AG08395 (cell line): ENCODE measurements around the gene MIOS.
"Not testable (repeated sequence)": the region's sequence is repeated elsewhere in the genome, so short reads cannot be mapped to it uniquely, and the experiment has no call there.

ENCODE experiments used
- DNase-seq: peaks from one replicate; pipeline ENCODE4 v3.0.0; 2012; ENCODE audit warnings: mixed read lengths, low spot score

The MIOS gene

DNA sequence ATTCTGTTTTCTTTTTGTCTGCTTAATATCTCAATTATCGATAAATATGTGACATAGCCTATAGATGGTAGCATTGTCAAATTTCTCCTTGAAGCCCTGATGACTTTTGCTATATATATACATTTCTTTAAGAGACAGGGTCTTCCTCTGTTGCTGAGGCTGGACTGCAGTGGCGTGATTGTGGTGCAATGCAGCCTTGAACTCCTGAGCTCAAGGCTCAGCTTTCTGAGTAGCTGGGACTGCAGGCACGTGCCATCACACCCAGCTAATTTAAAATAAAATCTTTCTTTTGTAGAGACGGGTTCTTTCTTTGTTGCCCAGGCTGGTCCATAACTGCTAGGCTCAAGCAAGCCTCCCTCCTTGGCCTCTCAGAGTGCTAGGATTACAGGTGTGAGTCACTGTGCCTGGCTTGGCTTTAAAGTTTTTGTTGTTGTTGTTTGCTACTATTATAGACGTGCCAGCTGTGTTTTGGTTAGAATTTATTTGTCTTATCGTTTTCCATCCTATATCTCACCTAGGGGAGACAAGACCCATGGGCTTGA is 80.9 kb downstream of the MIOS start:
- no peak for DNase-seq

DNA sequence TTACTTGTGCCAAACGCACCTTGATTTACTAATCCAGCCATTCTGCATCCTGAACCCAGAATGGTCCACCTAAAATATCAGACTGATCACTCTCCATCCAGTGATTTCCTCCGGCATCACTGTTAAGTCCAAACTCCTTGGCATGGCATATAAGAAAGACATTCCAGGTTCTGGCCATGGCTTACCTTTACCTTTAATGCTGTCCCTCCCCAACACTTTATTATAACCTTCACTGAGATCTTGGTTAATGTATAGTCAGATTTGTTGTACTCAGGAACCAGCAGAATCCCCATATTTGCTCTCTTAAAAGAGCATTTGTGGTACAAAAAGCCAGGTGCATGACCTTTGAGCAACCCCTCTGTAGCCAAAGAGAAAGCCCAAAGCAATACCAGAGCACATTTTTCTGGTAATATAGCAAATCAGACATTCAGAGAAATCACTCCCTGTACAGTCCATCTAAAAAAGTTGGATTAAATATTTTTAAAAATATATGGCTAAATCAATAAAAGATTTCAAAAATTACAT is 84.1 kb downstream of the MIOS start:
- DNase-seq = no peak

DNA sequence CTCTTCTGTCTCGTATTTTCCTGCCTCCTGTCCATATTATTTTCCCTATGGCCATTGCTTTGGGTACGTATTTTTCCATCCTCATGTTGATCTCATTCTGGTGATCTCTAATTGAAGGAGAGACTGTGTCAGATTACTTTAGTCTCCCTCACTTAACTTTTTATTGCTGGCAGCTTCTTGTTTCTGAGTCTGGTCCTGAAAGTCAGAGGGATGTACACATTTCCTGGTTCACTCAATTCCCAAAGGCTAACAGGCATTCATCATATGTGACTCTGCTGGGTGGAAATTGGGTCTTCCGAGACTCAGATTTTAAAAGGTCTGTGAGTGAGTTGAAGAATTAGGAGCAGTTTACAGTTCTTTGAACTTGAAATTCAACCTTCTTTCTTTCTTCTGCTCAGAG is 84.8 kb downstream of the MIOS start:
- DNase-seq = no peak

DNA sequence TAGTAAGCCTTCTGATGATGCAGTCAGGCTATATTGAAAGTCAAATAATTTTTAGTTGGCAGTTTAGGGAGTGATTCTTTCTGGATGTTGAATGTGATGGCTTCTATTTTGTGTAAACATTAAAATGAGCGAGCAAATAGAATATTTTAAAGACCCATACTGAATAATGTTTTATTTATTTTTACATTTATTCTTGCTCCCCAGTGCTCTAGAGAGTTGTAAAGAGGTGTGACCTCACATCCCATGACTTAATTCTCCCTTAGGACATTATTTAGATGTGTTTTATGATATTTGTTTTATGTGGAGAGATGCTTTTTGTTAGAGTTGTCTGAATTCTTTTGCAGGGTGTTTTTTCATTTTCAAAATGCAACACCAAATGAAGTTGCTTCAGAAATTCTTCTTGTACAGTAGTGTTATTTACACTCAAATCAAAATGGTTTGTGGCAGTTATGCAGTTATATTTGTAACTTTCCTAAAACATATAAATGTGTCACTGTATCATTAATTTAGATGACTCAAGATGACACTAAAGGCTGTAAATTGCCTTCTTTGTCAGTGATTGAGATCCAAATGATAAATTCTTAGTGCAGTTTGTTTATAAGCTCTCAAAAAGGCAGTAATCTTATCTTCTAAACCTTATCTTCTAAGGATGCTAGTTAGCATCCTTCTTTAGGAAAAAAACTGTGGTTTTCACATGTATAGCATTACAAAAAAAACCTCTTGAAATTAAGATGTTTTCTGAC is 86.3 kb downstream of the MIOS start:
- DNase-seq = no peak

DNA sequence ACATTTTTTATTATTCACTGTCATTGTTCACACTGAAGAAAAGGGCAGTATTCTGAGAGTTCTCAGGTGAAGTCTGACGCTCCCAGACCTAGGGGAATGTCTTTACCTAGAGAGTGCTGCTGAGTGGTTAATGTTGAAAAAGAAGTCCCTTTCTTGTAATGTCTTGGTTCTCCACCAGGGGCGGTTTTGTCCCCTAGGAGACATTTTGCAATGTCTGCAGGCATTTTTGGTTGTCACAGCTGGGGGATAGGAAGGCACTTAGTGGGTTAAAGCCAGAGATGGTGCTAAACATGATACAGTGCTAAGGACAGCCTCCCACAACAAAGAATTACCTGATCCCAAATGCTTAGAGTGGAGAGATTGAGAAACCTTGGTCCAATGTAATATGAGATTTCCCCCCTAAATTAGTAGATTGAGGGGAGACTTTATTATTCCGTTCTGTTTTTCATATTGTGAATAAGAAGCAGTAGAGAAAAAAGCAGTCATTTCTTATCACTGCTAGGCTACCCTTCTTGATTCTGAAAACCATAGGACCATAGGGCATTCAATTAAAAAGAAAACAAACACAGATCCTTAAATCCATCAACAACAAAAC is 87.0 kb downstream of the MIOS start:
- no peak for DNase-seq

DNA sequence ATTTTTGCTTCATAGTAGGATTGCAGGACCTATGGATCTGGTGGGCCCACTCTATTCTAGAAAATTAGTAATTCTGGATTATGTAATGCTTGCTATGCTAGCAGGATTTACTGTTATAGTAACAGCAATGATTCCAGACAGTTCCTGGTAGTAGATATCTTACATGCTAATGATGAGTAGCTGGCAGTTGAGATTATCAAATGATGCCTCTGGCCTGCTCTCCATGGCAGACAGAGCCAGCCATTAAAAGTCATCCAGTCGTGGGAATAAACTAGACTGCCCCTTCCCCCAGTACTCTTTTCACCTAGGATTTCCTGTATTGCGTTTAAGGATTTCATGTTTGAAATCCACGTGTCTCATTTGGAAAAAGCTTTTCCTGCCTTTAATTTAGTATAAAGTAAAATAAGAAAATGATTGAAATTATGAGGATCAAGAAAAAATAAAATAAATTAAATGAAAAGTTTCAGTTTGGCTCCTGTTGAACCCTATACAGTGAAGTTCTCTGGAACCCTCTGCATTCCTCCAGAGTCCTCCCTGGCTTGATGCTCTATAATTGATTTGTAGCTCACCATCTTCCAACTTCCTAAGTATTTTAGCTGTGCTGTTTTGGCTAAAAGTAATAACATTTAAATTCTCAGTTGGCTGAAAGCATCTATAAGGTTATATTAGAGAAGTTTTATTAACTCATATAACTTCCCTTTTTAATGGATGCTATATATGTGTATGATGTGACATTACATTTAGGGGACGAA is 88.5 kb downstream of the MIOS start:
- DNase-seq = no peak

DNA sequence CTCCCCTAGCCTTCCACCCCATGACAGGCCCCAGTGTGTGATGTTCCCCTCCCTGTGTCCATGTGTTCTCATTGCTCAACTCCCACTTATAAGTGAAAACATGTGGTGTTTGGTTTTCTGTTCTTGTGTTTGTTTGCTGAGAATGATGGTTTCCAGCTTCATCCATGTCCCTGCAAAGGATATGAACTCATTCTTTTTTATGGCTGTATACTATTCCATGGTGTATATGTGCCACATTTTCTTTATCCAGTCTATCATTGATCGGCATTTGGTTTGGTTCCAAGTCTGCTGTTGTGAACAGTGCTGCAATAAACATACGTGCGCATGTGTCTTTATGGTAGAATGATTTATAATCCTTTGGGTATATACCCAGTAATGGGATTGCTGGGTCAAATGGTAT is 89.8 kb downstream of the MIOS start:
- not testable (repeated sequence) for DNase-seq
